GM12875 (cell line): ENCODE results near the gene MAFF.

Experiments
- H3K4me3 ChIP-seq: one replicate; pipeline ENCODE4 v1.5.1; 2011; ENCODE audit warnings: low read depth, low read length, control low read depth
- CTCF ChIP-seq: IDR thresholded peaks from 2 replicates; pipeline ENCODE4 v1.5.1; 2011; ENCODE audit warnings: low read depth, mild to moderate bottlenecking, control low read depth, inconsistent platforms, low read length, moderate library complexity, borderline replicate concordance; ENCODE audit not compliant: insufficient read depth

MAFF gene

GRCh38 chr22:38244106-38244505, 42.3 kb downstream of the MAFF start:
- H3K4me3 ChIP-seq, result no peak overlapping the region
- TF ChIP-seq CTCF, result no peak

DNA sequence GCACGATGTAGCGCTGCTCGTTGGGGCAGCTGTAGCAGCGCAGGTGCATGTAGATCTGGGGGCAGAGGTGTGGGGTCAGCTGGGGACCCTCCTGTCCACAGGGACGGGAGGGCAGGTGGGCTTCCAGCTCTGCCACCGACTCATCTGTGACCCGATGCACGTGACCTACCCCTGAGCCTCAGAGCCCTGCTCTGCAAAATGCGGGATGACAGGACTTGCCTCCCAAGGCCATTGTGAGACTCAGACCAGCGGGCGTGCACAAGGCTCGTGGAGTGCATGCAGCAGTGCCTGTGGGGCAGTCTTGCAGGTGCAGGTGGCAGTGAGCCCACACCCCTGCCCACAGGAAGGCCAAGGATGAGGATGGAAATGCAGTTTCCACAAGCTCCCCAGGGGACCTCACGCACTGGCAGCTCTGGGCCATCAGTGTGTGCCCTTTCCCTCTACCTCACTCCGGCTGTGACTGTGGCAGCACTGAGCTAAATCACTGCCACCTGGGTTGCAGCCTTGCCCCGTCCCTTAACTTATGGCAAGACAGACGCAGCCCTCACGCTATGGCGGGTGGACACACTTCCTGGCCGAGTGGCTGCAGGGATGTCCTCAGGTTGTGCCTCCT, 44.4 kb downstream of the MAFF start:
- TF ChIP-seq CTCF, result no peak
- H3K4me3 ChIP-seq, result no peak overlapping the region

GRCh38 chr22:38246692-38247091, 44.9 kb downstream of the MAFF start:
- TF ChIP-seq CTCF, result no peak
- H3K4me3 ChIP-seq, result no peak overlapping the region

DNA sequence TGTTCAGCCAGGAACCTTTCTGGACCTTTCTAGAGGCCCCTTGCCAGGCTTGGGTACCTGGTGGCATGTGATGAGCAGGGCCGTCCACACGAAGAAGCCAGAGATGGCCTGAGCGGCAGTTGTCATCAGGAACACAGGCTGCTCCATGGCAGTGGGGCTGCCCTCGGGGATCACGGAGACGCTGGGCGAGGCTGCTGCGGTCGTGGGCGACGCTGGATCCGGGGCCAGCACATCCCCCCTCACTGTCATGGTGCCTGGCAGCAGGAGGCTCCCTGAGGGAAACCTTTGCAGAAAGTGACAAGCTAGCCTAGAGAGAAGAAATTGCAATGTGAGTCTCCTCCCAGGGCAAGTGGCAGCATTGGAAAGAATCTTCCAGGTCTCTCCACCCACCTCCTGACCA, 45.9 kb downstream of the MAFF start:
- no peak for TF ChIP-seq CTCF

GRCh38 chr22:38248280-38248679, 46.5 kb downstream of the MAFF start:
- no peak overlapping the region for H3K4me3 ChIP-seq
- TF ChIP-seq CTCF, result no peak

More for the DNA sequence above, 45.9 kb downstream of the MAFF start:
- no peak overlapping the region for H3K4me3 ChIP-seq

GRCh38 chr22:38249301-38249700, 47.5 kb downstream of the MAFF start:
- TF ChIP-seq CTCF, result no peak
- H3K4me3 ChIP-seq, result no peak overlapping the region

- no peak overlapping the region for H3K4me3 ChIP-seq
- TF ChIP-seq CTCF, result no peak
Observed at GRCh38 chr22:38249803-38250642, 48.2 kb downstream of the MAFF start.
